NCI-H146 (cell line): ENCODE data around the gene NAV2.

Source experiments
- DNase-seq: peaks from one replicate; lab custom pipeline; 2025; lab: John Stamatoyannopoulos, UW

NAV2 gene

DNA sequence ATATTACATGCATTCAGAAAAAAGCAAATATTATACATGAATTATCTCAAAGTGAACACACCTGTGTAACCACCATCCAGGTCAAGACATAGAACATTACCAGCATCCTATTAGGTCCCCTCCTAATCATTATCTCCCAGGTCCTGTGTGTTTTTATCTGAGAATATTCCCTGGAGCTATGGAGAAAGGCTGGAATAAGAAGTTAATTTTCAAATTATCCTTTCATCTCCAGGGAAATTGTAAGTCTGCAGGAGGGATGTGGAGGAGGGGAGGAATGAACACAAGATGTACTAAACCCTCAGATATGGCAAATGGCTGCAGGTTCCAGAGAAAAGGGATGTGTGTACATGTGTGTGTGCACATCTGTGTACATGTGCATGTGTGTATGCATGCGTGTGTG, 25.2 kb upstream of the NAV2 start:
- no peak for DNase-seq

DNA sequence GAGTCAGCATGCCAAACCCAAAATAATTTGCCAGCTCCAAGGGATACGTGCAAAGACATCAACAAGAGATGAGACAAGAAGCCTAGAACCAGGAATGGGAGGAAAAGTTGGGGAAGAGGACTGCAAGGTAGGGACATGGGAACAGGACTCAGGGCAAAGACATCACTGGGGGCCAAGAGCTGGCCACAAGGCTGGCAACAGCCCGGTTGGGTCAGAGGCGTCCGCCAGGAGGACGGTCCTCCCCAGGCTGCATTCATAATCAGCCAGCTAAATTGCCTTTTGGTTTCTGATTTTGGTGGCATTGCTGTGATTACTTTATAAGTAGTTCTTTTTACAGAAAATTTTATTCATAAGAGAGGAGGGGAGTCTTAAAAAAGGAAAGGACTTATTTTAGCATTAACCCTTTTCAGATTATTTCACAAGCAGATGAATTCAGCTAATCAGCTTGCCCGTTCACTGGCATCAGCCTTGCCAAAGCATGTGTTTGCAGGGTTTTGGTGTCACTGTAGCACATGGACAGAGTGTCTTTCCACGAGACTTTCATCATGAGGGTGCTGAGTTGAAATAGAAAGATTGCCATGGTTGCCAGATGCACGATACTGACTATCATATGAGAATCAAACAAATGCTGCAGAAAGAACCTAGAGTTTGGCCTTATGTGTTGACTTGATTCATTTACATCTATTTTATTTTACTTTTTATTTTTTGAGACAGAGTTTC, 23.2 kb upstream of the NAV2 start:
- DNase-seq: no peak

DNA sequence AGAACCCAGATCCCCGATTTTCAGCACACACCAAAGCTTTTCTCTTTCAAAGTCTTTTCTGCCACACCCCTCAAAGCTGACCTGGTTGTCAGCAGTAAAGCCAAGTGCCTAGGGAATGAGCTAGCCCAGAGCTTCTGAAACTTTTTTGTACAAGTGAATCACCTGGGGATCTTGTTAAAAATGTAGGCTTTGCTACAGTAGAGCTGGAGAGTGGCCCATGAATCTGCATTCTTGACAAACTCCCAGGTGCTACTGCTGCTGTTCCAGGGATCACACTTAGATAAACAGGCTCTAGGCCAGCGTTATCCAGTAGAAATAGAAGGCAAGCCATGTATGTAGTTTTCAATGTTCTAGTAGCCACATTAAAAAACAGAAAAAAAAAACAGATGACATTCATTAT, 21.8 kb upstream of the NAV2 start:
- no peak for DNase-seq

GRCh38 chr11:19691815-19692500, 20.7 kb upstream of the NAV2 start:
- DNase-seq: no peak

DNA sequence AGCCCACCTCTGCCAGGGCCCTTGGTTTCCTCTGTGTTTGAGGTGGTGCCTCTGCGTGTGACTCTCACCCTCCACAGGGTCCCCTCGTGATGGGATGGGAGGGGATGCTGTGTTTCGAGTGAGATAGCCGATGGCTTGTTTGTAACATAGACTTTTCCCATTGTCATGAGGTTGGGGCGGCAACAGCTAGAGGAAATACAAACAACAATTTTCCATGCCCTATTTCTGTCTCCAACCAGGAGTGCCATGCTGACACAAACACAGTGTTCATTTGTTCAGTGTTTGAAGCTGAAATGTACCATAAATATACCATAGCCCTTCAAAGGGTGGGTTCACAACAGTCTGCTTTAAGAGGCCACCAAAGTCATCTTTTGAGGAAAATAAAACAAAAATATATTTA, 19.5 kb upstream of the NAV2 start:
- DNase-seq: no peak

DNA sequence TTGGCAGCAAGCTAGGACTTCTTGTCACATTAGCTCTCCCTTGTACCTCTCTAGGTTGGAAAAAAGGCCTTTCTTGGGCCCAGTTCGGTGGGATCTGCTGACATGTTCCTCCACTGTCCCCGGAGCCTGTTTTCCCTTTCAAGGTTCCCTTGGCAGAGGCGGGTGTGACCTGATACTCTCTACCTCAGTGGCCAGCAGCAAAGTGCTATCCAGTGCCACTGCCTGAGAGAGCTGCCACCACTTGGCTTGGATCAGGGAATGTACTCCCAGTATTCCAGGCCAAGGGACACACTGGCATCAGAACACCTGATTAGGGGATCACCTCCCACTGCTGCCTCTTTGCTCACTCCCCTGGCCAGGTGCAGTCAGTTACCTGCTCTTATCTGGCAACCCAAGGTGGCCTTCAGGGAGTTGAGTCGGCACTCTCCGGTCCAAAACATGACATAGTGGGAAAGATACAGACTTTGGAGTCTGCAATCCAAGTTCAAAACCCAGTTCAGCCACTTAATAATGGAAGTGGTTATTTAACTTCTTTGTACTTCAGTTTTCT, 17.8 kb upstream of the NAV2 start:
- no peak for DNase-seq

GRCh38 chr11:19696073-19696472, 16.6 kb upstream of the NAV2 start:
- no peak for DNase-seq

DNA sequence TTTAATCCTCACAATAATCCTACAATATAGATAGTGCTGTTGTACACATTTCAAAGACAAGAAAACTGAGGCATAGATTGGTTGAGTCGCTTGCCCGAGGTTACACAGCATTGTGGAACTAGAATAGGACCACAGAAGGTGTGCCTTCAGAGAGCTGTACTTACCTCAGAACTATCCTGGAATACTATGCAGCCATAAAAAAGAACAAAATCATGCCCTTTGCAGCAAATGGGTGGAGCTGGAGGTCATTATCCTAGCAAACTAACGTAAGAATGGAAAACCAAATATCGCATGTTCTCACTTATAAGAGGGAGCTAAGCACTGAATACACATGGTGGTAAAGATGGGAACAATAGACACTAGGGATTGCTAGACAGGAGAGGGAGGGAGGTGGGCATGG, 15.7 kb upstream of the NAV2 start:
- no peak for DNase-seq

DNA sequence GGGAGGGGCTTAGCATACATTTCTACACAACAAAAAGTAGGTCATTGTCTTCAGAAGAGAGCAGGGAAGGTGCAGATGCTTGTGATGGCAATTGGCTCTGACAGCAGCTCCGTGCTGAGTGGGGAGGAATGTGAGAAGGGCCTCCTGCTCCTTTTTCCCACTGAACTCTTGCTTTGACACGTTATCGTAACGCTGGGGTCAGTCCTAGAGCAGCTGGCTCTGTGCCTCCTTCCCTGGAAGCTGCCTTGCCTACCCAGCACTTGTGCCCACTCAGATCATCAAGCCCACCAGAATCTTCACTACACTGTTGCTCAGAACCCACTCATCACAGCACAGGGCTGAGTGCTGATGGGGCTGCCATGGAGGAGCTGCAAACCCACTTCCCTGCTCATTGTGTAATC, 14.9 kb upstream of the NAV2 start:
- DNase-seq: no peak

DNA sequence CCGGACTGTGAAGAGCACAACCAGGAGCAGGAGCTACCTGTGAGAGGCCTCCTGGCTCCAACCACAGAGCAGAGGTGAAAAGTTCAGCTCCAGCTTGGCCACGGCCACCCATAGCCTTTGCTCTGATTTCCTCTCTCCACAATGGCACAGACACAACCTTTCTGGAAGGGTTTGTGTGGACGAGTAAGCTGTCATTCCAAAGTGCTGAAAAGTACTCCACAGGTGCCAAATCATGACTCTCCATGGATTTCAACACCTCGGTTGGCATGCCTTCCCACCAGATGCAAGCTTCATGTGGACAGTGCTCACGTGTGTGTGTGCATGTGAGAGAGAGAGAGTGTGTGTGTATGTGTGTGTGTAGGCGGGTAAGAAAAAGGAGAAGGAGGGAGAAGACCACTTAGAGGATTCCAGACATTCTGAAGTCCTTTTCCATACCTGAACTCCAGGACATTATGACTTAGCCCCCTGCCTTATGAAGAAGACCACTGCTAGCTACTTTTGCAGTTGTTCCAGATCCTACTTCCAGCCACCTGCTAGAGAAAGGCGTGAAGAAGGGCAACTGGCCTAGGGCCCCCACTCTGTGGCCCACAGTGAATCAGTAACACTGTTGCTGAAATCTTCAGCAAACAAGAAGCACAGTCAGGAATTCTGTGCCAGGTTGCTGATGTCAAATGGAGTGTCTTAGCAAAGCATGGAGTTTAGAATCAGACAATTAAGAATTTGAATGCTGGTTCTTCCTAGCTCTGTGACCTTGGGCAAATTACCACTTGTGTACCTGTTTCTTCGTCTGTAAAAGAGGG, 13.9 kb upstream of the NAV2 start:
- no peak for DNase-seq

DNA sequence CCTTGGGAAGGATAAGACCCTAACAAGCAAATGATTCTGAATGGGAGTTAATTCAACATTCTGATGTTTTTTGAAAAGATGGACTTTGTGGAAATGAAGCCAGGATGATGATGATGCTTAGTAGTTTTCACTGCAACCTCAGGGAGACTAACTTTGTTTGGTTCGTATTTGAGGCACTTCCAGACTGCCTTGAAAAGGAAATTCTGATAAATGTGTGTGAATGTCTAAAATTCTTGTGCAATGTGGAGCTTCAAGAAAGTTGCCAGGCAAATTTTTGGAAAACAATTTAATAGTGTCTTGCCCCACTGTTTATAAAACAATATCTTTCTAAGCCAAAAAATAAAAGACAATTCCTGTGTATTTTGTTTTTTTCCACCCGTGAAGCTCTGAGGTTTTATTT, 11.2 kb upstream of the NAV2 start:
- no peak for DNase-seq

DNA sequence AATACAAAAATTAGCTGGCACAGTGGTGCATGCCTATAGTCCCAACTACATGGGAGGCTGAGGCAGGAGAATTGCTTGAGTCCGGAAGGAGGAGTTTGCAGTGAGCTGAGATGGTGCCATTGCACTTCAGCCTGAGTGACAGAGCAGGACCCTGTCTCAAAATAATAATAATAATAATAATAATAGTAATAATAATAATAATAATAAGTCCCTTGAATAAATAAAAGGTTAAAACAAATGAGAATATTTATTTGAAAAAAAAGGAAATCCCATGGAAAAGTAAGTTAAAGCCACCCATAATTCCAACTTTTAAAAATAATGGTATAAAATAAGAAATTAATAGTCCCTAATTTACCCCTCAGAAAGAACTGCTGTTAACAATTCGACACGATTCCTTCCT, 10.0 kb upstream of the NAV2 start:
- DNase-seq: no peak

GRCh38 chr11:19703211-19703610, 9.4 kb upstream of the NAV2 start:
- no peak for DNase-seq

GRCh38 chr11:19704213-19704612, 8.4 kb upstream of the NAV2 start:
- no peak for DNase-seq

DNA sequence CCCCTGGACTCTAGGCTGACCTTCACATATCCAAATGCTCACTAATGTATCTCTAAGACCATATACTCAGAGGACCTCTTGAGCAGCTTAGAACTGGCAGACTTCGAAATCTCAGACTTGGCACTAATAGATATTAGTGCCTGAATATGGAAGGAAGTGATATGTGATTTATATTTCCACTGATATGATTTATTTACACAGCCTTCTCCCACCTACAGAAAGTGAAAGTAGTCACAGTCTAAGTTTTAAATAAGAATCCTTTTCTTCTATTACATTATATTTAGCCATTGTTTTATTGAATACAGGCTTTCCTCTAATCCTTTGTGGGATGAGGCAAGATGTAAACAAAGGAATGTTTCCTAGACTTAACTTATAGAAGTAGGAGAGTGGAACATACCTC, 6.7 kb upstream of the NAV2 start:
- DNase-seq: no peak

DNA sequence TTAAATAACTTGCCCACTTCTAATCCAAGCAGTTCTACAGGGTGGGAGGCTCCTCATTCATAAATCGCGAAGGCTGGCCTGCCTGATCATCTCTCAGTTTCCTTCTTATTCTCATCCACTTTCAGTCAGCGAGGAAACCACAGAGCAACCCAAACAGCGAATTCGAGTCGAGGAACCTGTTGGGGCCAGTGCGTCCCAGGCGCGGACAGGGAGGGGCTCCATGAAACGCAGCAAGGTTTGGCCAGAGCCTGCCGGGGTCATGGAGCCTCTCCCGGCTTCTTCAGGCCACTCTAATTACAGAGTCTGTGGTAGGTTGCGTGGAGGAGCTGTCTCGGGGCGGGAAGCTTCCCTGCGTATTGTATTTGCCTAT, 741 bp upstream of the NAV2 start:
- DNase-seq: peak; percentile 64

GRCh38 chr11:19713196-19714021, 772 bp downstream of the NAV2 start:
- peak; percentile 26 for DNase-seq

- DNase-seq: peak; percentile 51
These were observed 1.4 kb downstream of the NAV2 start for GRCh38 chr11:19714022-19714386.

DNA sequence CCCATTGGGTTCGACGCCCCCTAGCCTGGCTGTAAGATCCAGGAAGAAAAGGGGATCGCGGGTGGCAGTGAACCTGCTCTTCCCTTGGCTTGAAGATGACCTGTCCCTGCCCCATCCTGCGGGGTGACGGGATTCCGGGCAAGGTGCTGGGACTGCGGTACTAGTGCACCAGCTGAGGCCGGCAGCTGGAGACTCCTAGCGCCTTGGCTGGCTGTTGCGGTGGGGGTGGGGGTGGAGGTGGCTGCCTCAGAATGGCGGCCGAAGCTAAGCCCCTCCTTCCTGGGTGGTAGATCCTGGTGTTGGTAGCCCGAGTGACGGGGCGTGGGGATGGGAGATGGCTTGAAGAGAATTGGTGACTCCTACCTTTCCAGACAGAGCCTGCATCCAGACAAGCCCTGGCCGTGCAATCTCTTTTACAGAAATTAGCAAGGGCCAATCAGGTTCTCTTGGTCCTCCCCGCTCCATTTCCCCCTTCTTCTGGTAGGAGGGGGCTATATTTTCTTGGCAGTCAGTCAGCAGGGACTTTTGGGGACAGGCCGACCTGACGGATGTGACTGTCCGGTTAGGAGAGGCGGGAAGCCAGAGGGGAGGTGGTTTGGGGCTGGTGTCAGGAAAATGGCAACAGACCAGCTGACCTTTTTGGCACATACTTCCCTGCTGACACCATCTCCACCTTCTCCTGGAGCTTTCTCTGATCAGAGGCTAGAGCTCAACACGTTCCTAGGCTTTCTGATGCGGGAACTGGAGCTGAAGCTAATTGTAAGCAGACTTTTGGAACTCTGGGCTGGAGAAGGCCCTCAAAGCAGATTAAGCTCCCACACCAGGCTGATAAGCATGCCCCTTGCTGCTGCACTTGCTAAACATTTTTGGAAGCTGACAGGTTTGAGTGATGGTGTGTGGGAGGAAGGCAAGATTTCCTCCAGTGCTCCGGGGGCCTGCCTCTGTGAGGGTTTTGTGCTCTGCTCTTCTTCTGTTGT, 2.0 kb downstream of the NAV2 start:
- peak; percentile 60 for DNase-seq

GRCh38 chr11:19715373-19715772, 2.7 kb downstream of the NAV2 start:
- DNase-seq: no peak

GRCh38 chr11:19718051-19718450, 5.4 kb downstream of the NAV2 start:
- DNase-seq: no peak
